ENCODE results near the gene RFX2.

- TF ChIP-seq EZH2phosphoT487 (IDR thresholded peaks at IDR 0.05; ENCODE audit: borderline replicate concordance) = no peak
- TF ChIP-seq CTCF (conservative IDR thresholded peaks at IDR 0.05; ENCODE audit: low read length) = no peak
Measured at GRCh38 chr19:6066661-6067646, 43.3 kb downstream of the RFX2 start.

Data from Loucy (cell line).